Colonic mucosa (tissue), 4 donors: ENCODE results near the gene MAPK11. TPM values are rescaled to one million over a fixed set of nuclear protein-coding genes. Genes with fewer than 3 reads are reported as not detected.

Experiments used
- DNase-seq: peaks from one replicate; pipeline ENCODE4 v3.0.0-alpha.2; 2020
- H3K27ac ChIP-seq: fragments of 200-600 bp; one replicate; pipeline ENCODE4 v1.8.0; 2021
- H3K27me3 ChIP-seq: fragments of 200-600 bp; one replicate; pipeline ENCODE4 v1.8.0; 2021
- H3K36me3 ChIP-seq: fragments of 200-600 bp; one replicate; pipeline ENCODE4 v1.8.0; 2021
- H3K4me1 ChIP-seq: fragments of 200-600 bp; one replicate; pipeline ENCODE4 v1.8.0; 2021; ENCODE audit warnings: mild to moderate bottlenecking
- H3K4me3 ChIP-seq: fragments of 200-600 bp; one replicate; pipeline ENCODE4 v1.8.0; 2021
- H3K9ac ChIP-seq, 2 donors: one replicate each; pipeline ENCODE4 v1.7.0; 2013; ENCODE audit warnings: control low read depth in 2 of 2, low read depth in 2 of 2, low read length in 2 of 2
- H3K9me3 ChIP-seq: fragments of 200-600 bp; one replicate; pipeline ENCODE4 v1.8.0; 2021
- CTCF ChIP-seq: fragments of 200-600 bp; IDR thresholded peaks from one replicate; pipeline ENCODE4 v1.8.0; 2022; ENCODE audit warnings: antibody characterized with exemption, mild to moderate bottlenecking
- intact Hi-C: fragments of 100-400 bp; cut with DNase I; formaldehyde crosslinking; loops from one replicate; pipeline ENCODE4 v1.14.1; 2022
- total RNA-seq, 2 donors: library from RNA; stranded (reverse); fragmentation: NEBNext Ultra II Directional in 1 of 2; extraction: Animal tissue kit (Norgen Biotek cat#: 25700) in 1 of 2; gene quantifications; one replicate each; pipeline ENCODE4 v1.2.1, GENCODE V29; 2021
- donor health status: healthy.
- donor health status: DM: no; HTN: no; CAD: no.
- donor health status: DM: no; HTN: no; CAD: no.

MAPK11 gene
- total RNA-seq, 2 donors from 2014 or later, result 1.3 to 1.9 TPM

DNA sequence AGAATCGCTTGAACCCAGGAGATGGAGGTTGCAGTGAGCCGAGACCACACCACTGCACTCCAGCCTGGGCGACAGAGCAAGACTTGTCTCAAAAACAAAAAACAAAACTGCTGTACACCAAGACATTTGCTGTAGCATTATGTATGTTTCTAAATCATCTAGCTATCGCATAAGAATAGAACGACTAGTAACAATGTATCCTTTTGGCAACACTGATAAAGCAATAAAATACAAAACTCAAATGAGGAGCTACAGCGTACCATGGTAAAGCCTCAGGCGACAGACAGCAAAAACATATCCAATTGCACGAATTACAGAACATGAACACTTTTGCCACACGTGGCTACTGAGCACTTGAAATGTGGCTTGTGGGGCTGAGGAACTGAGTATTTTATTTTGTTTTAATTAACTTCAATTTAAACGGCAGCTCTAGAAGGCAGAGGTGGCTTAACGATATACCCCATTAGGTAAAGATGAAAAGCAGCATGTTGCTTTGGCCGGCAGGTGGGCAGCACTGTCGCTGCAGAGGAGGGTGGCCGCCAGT, 27.7 kb downstream of the MAPK11 start:
- Histone ChIP-seq H3K27ac (no peak overlapping the region), H3K4me1 (peaks cover 27% of the 10 kb centered on the region), H3K9me3 (no peaks in the 10 kb centered on the region), H3K27me3 (no peaks in the 10 kb centered on the region), H3K9ac (peak overlapping the region in 1 of 2 donors; percentile 9), H3K36me3 (no peaks in the 10 kb centered on the region), H3K4me3 (peak overlapping the region; percentile 91)
- TF ChIP-seq CTCF, result no peak
- no peak for DNase-seq
- intact Hi-C loops, result no loop called here

DNA sequence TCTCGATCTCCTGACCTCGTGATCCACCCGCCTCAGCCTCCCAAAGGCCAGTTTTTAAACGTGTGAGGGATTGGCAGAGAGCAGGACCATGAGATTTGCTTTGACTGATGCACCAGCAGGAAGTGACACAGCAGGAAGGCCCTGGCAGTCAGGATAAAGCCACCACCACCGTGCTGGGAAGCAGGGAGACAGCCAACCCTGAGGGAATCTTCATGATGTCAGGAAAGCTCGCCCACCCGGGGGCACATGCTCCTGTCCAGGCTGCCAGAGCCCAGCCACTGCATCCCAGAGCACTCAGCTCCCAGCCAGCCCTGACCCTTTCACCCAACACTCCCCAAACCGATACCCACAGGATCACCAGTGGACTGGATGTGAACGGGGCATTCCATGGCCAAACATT, 31.4 kb downstream of the MAPK11 start:
- H3K27me3 ChIP-seq, result no peaks in the 10 kb centered on the region
- no peak overlapping the region for H3K4me3 ChIP-seq
- intact Hi-C loops, result no loop called here
- DNase-seq, result no peak
- no peak overlapping the region for H3K9ac ChIP-seq
- TF ChIP-seq CTCF, result no peak
- H3K9me3 ChIP-seq, result no peaks in the 10 kb centered on the region
- peaks cover 17% of the 10 kb centered on the region for H3K4me1 ChIP-seq
- no peak overlapping the region for H3K27ac ChIP-seq
- H3K36me3 ChIP-seq, result no peaks in the 10 kb centered on the region

DNA sequence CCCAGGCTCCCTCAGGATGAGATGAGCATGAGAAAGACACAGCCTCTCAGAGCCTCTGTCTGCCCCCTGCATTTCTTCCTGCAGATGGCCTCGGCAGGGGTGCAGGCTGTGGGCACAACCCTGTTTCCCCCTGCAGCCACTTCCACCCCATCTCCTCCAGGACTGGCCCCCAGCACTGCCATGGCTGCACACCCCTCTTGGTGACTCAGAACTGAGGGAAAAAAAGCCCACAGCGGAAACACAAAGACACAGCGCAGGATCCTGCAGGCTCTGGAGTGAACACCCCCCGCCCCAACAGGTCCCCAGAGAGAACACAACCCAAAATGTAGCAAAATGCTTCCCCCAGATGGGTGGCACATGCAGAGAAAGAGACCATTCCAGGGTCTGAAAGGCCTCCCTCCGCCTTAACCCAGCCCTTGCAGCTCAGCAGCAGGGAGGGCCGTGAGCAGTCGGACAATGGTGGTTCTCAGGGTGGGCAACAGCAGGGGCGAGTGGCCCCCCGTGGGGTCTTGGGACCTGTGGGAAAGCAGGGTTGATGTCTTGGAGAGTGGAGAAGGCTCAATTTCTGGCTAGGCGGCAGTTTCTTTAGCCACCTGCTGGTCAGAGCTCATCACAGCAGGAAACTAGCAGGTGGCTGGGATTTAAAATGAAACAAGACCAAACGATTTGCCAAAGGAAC, 33.3 kb downstream of the MAPK11 start:
- Histone ChIP-seq H3K9ac (no peak overlapping the region), H3K27me3 (no peaks in the 10 kb centered on the region), H3K9me3 (no peaks in the 10 kb centered on the region), H3K4me3 (no peak overlapping the region), H3K36me3 (no peaks in the 10 kb centered on the region), H3K27ac (no peak overlapping the region), H3K4me1 (peaks cover 4% of the 10 kb centered on the region)
- intact Hi-C loops, result no loop called here
- peak; percentile 38 for TF ChIP-seq CTCF
- no peak for DNase-seq

GRCh38 chr22:50233223-50233622, 37.0 kb downstream of the MAPK11 start:
- H3K27me3 ChIP-seq, result no peaks in the 10 kb centered on the region
- no peak overlapping the region for H3K27ac ChIP-seq
- no peak for DNase-seq
- H3K36me3 ChIP-seq, result no peaks in the 10 kb centered on the region
- intact Hi-C loops, result no loop called here
- no peaks in the 10 kb centered on the region for H3K9me3 ChIP-seq
- no peaks in the 10 kb centered on the region for H3K4me1 ChIP-seq
- no peak overlapping the region for H3K4me3 ChIP-seq
- no peak overlapping the region for H3K9ac ChIP-seq
- TF ChIP-seq CTCF, result no peak

DNA sequence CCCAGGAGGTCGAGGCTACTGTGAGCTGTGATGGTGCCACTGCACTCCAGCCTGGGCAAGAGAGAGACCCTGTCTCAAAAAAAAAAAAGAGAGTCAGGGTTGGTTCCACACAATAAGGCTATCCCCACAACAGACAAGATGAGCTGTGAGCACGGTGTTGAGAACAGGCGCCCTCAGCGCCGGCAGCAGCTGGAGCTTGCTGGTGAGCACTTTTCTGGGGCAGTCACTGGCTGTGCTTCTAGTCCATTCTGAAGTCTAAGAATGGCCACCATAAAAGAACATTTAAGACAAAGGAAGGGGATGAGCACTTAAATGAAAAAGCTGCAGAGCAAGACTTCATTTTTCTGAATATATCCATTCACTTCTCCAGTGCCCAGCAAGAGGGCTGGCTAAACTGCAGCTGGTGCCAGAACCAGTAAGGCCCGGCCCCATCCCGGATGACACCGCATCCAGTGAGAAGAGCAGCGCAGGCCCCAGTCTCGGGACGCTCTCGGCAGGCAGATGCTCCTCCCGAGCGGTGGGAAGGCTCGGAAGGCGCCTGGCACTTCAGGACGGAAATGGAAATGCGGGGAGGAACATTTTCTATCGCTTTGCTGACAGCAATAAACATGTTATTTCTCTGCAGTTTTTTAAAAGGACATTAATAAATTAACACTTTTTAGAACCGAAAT, 37.6 kb downstream of the MAPK11 start:
- Histone ChIP-seq H3K4me1 (no peaks in the 10 kb centered on the region), H3K27me3 (no peaks in the 10 kb centered on the region), H3K36me3 (no peaks in the 10 kb centered on the region), H3K9ac (no peak overlapping the region), H3K4me3 (no peak overlapping the region), H3K9me3 (no peaks in the 10 kb centered on the region), H3K27ac (no peak overlapping the region)
- intact Hi-C loops, result no loop called here
- no peak for DNase-seq
- no peak for TF ChIP-seq CTCF
